Peyer's patch (tissue), 4 donors: ENCODE measurements around the gene OSBPL10.

Experiments used
- POLR2A ChIP-seq, 2 donors: fragments of 450-650 bp; IDR thresholded peaks; one replicate each; pipeline ENCODE4 v1.5.1; 2017; ENCODE audit warnings: antibody characterized with exemption in 2 of 2, mild to moderate bottlenecking in 2 of 2, moderate library complexity in 2 of 2
- TF ChIP-seq, protein P1 (sequence below), 6 experiments: fragments of 450-650 bp in 4 of 6; fragments of 200-600 bp in 2 of 6; sonication (generic) in 1 of 6; IDR thresholded peaks; one replicate each; pipeline ENCODE4 v1.5.1; 2017 to 2019; ENCODE audit warnings: antibody characterized with exemption in 6 of 6, mild to moderate bottlenecking in 3 of 6, moderate library complexity in 1 of 6

GRCh38 chr3:31823184-31823583 is 157.9 kb downstream of the OSBPL10 start:
- TF ChIP-seq, protein P1, sequence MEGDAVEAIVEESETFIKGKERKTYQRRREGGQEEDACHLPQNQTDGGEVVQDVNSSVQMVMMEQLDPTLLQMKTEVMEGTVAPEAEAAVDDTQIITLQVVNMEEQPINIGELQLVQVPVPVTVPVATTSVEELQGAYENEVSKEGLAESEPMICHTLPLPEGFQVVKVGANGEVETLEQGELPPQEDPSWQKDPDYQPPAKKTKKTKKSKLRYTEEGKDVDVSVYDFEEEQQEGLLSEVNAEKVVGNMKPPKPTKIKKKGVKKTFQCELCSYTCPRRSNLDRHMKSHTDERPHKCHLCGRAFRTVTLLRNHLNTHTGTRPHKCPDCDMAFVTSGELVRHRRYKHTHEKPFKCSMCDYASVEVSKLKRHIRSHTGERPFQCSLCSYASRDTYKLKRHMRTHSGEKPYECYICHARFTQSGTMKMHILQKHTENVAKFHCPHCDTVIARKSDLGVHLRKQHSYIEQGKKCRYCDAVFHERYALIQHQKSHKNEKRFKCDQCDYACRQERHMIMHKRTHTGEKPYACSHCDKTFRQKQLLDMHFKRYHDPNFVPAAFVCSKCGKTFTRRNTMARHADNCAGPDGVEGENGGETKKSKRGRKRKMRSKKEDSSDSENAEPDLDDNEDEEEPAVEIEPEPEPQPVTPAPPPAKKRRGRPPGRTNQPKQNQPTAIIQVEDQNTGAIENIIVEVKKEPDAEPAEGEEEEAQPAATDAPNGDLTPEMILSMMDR (IDR thresholded peaks at IDR 0.05), result no peak
- TF ChIP-seq POLR2A (IDR thresholded peaks at IDR 0.05), result no peak
